ENCODE results near the gene RAB33A. TPM values are rescaled to one million over a fixed set of nuclear protein-coding genes. Genes with fewer than 3 reads are reported as not detected.

Gene RAB33A
- 0.40 and 0.44 TPM in 2 replicates for total RNA-seq

DNA sequence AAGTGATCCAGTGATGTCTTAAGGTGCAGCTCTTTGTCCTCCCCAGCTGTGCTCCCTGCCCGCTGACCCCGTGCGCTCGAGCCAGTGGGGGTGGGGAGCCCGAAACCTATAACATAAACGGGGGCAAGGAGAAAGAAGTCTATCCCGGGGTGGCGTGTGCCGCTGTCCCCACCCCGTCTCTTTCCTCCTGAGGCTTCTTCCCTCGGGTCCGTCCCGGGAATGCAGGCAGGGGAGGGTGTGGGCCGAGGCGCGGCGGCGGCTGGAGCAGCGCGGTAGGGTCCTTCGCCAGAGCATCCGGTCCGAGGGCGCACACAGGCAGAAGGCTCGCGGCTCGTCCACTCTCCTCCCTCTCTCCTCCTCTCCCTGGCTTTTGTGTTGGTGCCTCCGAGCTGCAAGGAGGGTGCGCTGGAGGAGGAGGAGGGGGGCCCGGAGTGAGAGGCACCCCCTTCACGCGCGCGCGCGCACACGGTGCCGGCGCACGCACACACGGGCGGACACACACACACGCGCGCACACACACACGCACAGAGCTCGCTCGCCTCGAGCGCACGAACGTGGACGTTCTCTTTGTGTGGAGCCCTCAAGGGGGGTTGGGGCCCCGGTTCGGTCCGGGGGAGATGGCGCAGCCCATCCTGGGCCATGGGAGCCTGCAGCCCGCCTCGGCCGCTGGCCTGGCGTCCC lies at the start of gene RAB33A:
Gene RAB33A, plus strand, starts transcription at position 517 of the 681 bp plus-strand sequence. Its CDS starts 101 bp downstream, at position 618.
- DNase-seq (ENCODE audit: low read depth in 2 of 2), result peak in 1 of 2 donors; percentile 15

DNA sequence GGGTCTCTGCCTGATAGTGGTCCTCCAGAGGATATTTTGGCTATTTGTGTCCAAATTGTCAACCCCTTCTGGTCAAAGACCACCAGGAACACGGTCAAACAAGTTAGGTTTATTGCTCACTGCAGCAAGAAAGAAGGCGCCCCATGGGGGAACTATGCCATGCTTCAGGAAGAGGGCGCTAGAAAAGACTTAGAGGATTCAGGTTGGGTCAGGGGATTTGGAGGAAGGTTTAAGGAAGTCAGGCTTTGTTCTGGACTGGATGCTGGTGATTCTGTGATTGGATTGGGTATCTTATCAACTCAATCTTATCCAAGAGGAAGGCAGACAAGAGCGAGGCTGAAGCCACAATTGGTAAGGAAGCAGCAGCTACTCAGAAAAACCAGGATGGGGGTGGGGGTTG lies 47.2 kb upstream of the RAB33A start:
- no peak for DNase-seq (ENCODE audit: low read depth in 2 of 2)

DNA sequence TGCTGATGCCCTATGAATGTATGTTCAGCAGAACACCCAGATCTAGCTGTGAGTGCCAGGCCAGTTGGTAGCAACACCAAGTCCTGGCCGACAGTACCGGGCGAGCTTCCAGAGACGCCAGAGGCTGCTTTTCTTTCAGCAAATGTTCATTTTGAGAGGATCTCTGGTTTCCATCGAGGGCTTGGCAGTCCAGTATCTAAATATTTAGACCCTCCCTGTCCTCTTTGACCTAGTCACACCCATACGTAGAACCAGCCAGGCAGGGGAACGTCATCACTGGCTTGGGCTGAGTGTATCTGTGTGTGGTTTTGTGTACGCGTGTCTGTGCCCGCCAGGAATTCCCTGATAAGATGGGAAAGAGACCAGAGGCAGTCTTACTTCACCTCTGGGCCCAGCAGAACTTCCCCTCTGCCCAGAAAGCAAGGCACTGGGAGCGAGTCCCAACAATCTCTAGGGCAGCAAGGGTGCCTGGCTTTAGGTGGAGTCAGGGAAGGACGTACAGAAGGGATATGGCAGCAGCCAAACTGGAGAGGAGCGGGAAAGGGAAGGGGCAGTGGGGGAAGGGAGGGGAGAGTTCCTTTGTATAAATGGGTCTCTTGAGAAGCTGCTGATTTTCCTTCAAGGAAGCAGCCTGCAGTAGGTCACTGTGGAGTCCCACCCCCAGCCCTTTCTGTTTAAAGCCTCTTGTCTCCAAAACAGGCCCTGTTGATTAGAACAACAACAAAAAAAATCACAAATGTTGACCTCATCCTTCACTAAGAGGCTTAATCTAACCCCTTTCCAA lies 46.5 kb upstream of the RAB33A start:
- DNase-seq (ENCODE audit: low read depth in 2 of 2), result peak in 1 of 2 donors; percentile 42

- DNase-seq (ENCODE audit: low read depth in 2 of 2), result no peak
Observed at GRCh38 chrX:130130990-130131389, 40.8 kb upstream of the RAB33A start.

- DNase-seq (ENCODE audit: low read depth in 2 of 2), result no peak
Observed at GRCh38 chrX:130136496-130136895, 35.3 kb upstream of the RAB33A start.

- no peak for DNase-seq (ENCODE audit: low read depth in 2 of 2)
Observed at GRCh38 chrX:130136961-130137360, 34.8 kb upstream of the RAB33A start.

DNA sequence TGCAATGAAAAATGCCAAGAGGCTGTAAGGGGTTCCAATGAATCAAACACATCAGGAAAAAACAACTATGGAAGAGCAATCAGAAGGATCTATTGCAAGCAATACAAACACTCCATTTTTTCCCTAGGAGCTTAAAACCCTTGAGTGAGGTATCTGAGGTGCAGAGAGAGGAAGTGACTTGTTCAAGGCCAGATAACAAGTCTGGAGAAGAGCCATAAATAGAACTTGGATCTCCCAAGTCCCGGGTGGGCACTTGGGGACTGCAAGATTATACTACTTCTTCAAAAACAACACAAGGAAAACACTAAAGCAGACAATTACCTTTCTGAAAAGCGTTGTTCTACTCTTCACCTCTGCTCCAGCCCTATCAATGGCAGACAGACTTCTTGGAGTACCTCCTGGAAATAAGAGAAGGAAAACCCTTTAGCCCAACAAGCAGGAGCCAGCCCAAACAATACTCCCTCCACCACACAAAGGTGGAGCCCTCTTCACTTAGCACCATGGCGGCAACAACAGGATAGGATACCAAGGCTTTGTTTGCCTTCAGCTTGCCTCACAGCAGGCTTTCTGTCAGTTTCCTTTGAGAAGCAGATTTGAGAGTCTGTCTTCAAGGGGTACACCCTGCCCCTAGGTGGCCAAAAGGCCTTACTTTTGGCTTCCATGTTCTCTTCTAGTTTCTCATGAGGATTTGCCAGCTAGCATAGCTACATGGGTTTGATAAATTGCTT lies 32.1 kb upstream of the RAB33A start:
- no peak for DNase-seq (ENCODE audit: low read depth in 2 of 2)

GRCh38 chrX:130144509-130144908 lies 27.3 kb upstream of the RAB33A start:
- DNase-seq (ENCODE audit: low read depth in 2 of 2), result peak; percentile 21 to 30

GRCh38 chrX:130145123-130145522 lies 26.6 kb upstream of the RAB33A start:
- no peak for DNase-seq (ENCODE audit: low read depth in 2 of 2)

GRCh38 chrX:130147631-130148030 lies 24.1 kb upstream of the RAB33A start:
- DNase-seq (ENCODE audit: low read depth in 2 of 2), result no peak

GRCh38 chrX:130155564-130155963 lies 16.2 kb upstream of the RAB33A start:
- peak in 1 of 2 donors; percentile 28 for DNase-seq (ENCODE audit: low read depth in 2 of 2)

DNA sequence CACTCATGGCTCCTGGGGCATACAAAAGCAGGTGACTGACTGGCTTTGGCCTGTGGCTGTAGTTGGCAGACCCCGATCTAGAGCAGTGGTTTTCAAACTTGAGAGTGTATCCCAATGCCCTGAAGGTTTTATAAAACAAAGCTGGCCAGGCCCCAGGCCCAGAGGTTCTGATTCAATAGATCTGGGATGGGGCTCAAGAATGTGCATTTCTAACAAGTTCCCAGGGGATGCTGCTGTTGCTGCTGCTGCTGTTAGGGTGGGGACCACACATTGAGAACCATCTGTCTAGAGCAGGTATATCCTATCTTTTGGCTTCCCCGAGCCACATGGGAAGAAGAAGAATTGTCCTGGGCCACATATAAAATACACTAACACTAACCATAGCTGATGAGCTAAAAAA lies 13.5 kb upstream of the RAB33A start:
- no peak for DNase-seq (ENCODE audit: low read depth in 2 of 2)

DNA sequence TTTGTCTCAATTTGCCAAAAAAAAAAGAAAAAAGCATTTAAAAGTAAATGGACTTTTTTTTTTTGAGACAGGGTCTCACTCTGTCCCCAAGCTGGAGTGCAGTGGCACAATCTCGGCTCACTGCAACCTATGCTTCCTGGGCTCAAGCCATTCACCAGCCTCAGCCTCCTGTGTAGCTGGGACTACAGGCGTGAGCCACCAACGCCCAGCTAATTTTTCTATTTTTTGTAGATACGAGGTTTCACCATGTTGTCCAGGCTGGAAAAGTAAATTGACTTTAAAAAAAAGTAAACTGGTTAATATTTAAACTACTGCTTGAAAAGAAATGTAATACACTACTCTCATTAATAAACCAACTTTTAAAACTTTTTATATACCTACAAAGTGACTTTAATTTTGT lies 12.0 kb upstream of the RAB33A start:
- DNase-seq (ENCODE audit: low read depth in 2 of 2), result no peak

DNA sequence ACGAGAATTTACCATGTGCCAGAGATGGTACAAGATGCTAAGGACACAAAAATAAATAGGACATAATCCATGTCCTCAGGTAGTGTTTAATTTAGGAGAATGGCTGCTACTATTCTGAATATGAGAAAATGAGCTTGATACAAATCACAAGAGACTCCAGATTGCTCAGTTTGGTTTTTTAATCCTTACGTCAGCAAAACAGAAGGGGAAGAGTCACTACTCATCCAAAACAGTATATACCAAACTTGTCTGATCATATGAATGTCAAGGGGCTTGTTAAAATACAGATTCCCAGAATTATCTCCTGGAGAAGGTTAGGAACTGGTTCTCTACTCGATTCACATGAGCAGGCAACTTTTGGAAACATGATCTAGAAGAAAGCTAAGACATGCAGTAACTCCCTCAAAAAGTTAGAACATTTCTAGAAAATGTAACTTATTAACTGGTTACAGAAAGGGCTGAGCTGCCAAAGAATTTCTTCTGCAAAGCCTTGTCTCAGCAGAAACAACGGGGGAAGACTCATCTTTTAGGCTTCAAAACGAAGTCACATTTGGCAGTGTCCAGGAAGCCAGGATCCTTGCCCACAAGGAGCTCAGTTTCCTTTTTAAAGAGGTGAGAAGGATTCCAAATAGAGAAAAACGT lies 9.5 kb upstream of the RAB33A start:
- DNase-seq (ENCODE audit: low read depth in 2 of 2), result no peak

DNA sequence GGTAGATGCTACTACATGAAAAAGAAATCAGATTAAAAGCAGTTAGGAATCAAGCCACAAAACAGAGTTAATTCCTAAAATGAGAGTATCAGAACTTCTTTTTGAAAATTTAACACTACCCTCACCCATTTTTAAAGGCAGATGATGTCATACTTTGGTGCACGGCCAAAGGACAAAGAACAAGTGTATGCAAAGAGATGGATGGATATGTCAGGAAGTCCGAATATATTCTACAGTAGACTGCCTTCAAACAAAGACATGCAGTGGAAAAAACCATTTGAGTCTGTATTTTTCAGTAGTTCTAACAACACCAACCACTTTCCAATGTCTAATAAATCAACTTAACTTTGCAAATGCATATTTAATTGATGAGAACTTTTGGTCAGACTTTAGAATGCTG lies 8.4 kb upstream of the RAB33A start:
- DNase-seq (ENCODE audit: low read depth in 2 of 2), result no peak

DNA sequence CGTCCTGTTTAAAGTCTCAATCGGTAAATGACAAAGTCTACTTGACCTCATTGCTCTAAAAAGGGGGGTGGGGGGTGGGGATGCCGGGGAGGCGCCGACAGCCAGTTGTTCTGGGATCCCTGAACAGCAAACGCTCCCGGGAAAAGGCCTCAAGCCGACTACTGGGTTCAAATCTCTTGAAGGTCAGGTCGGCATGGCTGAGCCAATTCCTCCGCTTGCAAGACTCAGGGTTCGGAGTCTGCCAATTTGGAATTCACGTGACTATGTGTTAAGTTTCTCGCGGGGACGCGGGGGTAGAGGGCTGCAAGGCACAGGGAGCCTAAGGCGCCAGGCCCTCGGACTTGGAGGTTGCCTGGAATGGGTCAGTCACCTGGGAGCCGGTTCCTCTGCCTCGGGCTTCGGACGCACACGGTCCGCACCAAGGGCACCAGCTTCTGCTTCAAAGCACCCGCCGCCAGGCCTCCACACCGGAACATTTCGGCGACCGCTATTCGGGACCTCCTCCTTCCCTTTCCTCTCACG lies 6.5 kb upstream of the RAB33A start:
- DNase-seq (ENCODE audit: low read depth in 2 of 2), result no peak

GRCh38 chrX:130165703-130166502 lies 5.9 kb upstream of the RAB33A start, which contains the start of gene AIFM1:
Gene AIFM1 (minus strand): TSS chrX:130165841. CDS start chrX:130165656, 185 bp downstream.
- DNase-seq (ENCODE audit: low read depth in 2 of 2), result peak; percentile 96

DNA sequence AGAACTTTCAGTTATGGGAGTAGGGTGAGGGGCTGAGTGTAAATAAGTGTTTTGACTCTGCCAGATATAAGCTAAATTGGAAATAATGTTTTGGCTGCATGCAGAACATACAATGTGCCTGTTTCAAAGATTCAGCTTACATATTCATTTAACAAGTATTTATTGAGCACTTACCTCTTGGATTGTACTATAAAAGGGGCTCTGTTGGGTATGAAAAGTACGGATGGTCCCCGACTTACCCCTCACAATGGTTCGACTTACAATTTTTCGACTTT lies 5.3 kb upstream of the RAB33A start:
- no peak for DNase-seq (ENCODE audit: low read depth in 2 of 2)

GRCh38 chrX:130167040-130167439 lies 4.7 kb upstream of the RAB33A start:
- DNase-seq (ENCODE audit: low read depth in 2 of 2), result peak in 1 of 2 donors; percentile 38

DNA sequence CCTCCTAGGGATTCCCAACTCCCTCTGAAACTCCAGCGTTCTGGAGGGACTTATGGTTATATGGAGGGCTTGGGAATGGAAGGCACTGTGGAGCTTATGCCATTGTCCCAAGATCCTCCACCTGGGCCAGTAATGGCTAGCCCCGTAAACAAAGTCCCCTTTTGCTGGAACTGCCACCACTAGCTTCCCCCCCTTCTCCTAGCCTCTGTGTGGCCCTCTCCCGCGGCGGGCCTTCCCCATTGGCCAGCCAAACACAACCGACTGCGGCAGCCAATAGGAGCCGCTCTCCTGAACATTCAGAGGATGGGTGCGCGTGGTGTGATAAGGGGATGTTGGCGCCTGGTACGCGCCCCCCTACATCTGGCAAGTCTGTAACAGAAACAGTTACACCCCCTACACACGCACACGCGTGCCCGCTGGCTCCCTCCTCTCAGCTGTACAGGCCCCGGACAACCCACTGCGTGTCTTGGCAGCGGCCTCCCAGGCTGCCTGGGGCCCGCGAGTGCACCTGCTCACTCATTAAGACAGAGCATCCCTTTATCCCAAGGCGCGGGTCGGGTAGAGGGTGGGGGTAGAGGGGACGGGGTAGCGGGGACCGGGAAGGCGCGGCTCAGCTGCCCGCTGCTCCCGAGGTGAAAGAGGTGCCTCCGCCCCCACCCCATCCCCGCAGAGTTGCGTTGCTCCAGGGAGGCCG lies 863 bp upstream of the RAB33A start:
- DNase-seq (ENCODE audit: low read depth in 2 of 2), result peak; percentile 15 to 36

Measured in lung microvascular endothelial cell (primary cell).